Lower lobe of right lung (tissue), 2 donors: ENCODE data around the gene ADAM10. TPM values are rescaled to one million over a fixed set of nuclear protein-coding genes. Genes with fewer than 3 reads are reported as not detected.
"Not testable (repeated sequence)": the region's sequence is repeated elsewhere in the genome, so short reads cannot be mapped to it uniquely, and the experiment has no call there.

Source experiments
- ATAC-seq, 2 donors: fragments of 200-7000 bp; cut with Tn5 transposase; one replicate each; pipeline ENCODE4 v1.9.1; 2020 to 2022; ENCODE audit warnings: mild to moderate bottlenecking in 2 of 2, moderate library complexity in 2 of 2
- DNase-seq: peaks from one replicate; pipeline ENCODE4 v3.0.0-alpha.2; 2020
- H3K27ac ChIP-seq: fragments of 200-600 bp; one replicate; pipeline ENCODE4 v1.8.0; 2022
- H3K27me3 ChIP-seq: fragments of 200-600 bp; one replicate; pipeline ENCODE4 v1.8.0; 2022; ENCODE audit warnings: low read depth
- H3K36me3 ChIP-seq: fragments of 200-600 bp; one replicate; pipeline ENCODE4 v1.8.0; 2022; ENCODE audit warnings: mild to moderate bottlenecking
- H3K4me1 ChIP-seq: fragments of 200-600 bp; one replicate; pipeline ENCODE4 v1.8.0; 2022
- H3K4me3 ChIP-seq: fragments of 200-600 bp; one replicate; pipeline ENCODE4 v1.8.0; 2022; ENCODE audit warnings: mild to moderate bottlenecking
- H3K9me3 ChIP-seq: fragments of 200-600 bp; one replicate; pipeline ENCODE4 v1.8.0; 2022
- CTCF ChIP-seq: fragments of 200-600 bp; IDR thresholded peaks from one replicate; pipeline ENCODE4 v1.8.0; 2022; ENCODE audit warnings: antibody characterized with exemption, mild to moderate bottlenecking
- intact Hi-C: fragments of 100-400 bp; cut with DNase I; formaldehyde crosslinking; loops from one replicate; pipeline ENCODE4 v1.11.0; 2022
- total RNA-seq: library from RNA; stranded (reverse); fragmentation: NEBNext Ultra II Directional; extraction: Animal tissue kit (Norgen Biotek cat#: 25700); gene quantifications from one replicate; pipeline ENCODE4 v1.2.1, GENCODE V29; 2021
- donor health status: DM: no; HTN: yes; CAD: no; lungs with severe emphysema.

Gene ADAM10
- total RNA-seq, 1 donor from 2014 or later, result 166 TPM

GRCh38 chr15:58604455-58604923, 145.0 kb downstream of the ADAM10 start:
- DNase-seq (no peak), ATAC-seq (peak; percentile 31 to 52)
- H3K36me3 ChIP-seq, result peaks cover 19% of the 10 kb centered on the region
- H3K27ac ChIP-seq, result no peak overlapping the region
- H3K4me3 ChIP-seq, result no peak overlapping the region
- intact Hi-C loops, result no loop called here
- no peak for TF ChIP-seq CTCF
- no peaks in the 10 kb centered on the region for H3K4me1 ChIP-seq
- no peaks in the 10 kb centered on the region for H3K9me3 ChIP-seq
- H3K27me3 ChIP-seq, result no peaks in the 10 kb centered on the region

GRCh38 chr15:58603927-58604326, 145.6 kb downstream of the ADAM10 start:
- ATAC-seq, H3K4me1 ChIP-seq, intact Hi-C loops, H3K27me3 ChIP-seq, H3K4me3 ChIP-seq, H3K27ac ChIP-seq, DNase-seq, H3K9me3 ChIP-seq: not testable (repeated sequence)
- H3K36me3 ChIP-seq, result peaks cover 17% of the 10 kb centered on the region

GRCh38 chr15:58602823-58603222, 146.7 kb downstream of the ADAM10 start:
- no peak overlapping the region for H3K4me3 ChIP-seq
- DNase-seq (no peak), ATAC-seq (no peak)
- H3K4me1 ChIP-seq, result no peaks in the 10 kb centered on the region
- no peak overlapping the region for H3K27ac ChIP-seq
- intact Hi-C loops, result no loop called here
- no peak for TF ChIP-seq CTCF
- no peaks in the 10 kb centered on the region for H3K27me3 ChIP-seq
- peaks cover 14% of the 10 kb centered on the region for H3K36me3 ChIP-seq
- H3K9me3 ChIP-seq, result no peaks in the 10 kb centered on the region

- no peaks in the 10 kb centered on the region for H3K27me3 ChIP-seq
- H3K27ac ChIP-seq, result no peak overlapping the region
- no peak for TF ChIP-seq CTCF
- intact Hi-C loops, result no loop called here
- ATAC-seq (peak in 1 of 2 donors; percentile 59), DNase-seq (no peak)
- no peak overlapping the region for H3K4me3 ChIP-seq
- peaks cover 17% of the 10 kb centered on the region for H3K36me3 ChIP-seq
- no peaks in the 10 kb centered on the region for H3K4me1 ChIP-seq
- no peaks in the 10 kb centered on the region for H3K9me3 ChIP-seq
Measured at GRCh38 chr15:58598829-58599210, 150.7 kb downstream of the ADAM10 start.

- no peaks in the 10 kb centered on the region for H3K9me3 ChIP-seq
- intact Hi-C loops, result no loop called here
- ATAC-seq, result peak in 1 of 2 donors; percentile 9
- no peak for TF ChIP-seq CTCF
- H3K4me1 ChIP-seq, result no peaks in the 10 kb centered on the region
- no peak for DNase-seq
- H3K36me3 ChIP-seq, result peaks cover 16% of the 10 kb centered on the region
- H3K27ac ChIP-seq, result no peak overlapping the region
- H3K4me3 ChIP-seq, result no peak overlapping the region
- H3K27me3 ChIP-seq, result no peaks in the 10 kb centered on the region
Measured at GRCh38 chr15:58597943-58598828, 151.3 kb downstream of the ADAM10 start.
